ENCODE data around the gene IFRD2.

DNA sequence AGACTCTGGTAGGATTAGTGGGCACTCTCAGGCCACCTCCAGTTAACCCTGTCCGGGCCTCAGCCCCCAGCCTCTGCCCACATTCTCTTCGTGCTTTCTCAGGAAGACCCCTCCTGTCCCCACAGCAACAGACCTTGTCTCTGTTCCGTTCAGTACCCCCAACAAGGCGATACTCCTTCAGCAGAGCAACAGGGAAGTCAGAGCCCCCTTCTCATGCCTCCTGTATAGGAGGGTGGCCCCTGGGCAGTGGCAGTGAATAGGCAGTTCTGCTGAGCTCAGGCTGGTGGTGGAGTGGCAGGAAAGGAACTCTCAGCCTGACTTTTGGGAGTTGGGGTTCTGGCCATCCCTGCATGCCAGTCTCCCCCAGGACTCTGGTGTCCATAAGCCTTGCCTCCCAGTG, 22.8 kb downstream of the IFRD2 start:
- TF ChIP-seq POLR2AphosphoS5 (IDR thresholded peaks at IDR 0.05) (no peak), EP300 (IDR thresholded peaks at IDR 0.05) (no peak), POLR2A (IDR thresholded peaks at IDR 0.05) (no peak)
- TF ChIP-seq, protein P1, sequence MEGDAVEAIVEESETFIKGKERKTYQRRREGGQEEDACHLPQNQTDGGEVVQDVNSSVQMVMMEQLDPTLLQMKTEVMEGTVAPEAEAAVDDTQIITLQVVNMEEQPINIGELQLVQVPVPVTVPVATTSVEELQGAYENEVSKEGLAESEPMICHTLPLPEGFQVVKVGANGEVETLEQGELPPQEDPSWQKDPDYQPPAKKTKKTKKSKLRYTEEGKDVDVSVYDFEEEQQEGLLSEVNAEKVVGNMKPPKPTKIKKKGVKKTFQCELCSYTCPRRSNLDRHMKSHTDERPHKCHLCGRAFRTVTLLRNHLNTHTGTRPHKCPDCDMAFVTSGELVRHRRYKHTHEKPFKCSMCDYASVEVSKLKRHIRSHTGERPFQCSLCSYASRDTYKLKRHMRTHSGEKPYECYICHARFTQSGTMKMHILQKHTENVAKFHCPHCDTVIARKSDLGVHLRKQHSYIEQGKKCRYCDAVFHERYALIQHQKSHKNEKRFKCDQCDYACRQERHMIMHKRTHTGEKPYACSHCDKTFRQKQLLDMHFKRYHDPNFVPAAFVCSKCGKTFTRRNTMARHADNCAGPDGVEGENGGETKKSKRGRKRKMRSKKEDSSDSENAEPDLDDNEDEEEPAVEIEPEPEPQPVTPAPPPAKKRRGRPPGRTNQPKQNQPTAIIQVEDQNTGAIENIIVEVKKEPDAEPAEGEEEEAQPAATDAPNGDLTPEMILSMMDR (IDR thresholded peaks at IDR 0.05), result no peak

Data from gastroesophageal sphincter (tissue), 3 donors.